Motor neuron (in vitro differentiated cells): ENCODE results near the gene KRTAP19-1. TPM values are rescaled to one million over a fixed set of nuclear protein-coding genes. Genes with fewer than 3 reads are reported as not detected.

ENCODE experiments used
- ATAC-seq, 8 experiments: fragments of 200-7000 bp; cut with Tn5 transposase; replicated peaks in 6 of 8; 2 replicates each; pipeline ENCODE4 v1.8.0; 2021; ENCODE audit warnings: mild to moderate bottlenecking in 8 of 8, moderate library complexity in 8 of 8
- H3K27ac ChIP-seq, 2 donors: fragments of 250-450 bp; sonication (Bioruptor Pico); 2 replicates each; pipeline ENCODE4 v1.9.0; 2021; ENCODE audit warnings: antibody characterized with exemption in 2 of 2, mild to moderate bottlenecking in 2 of 2, moderate library complexity in 1 of 2
- H3K4me1 ChIP-seq, 2 donors: fragments of 250-450 bp; sonication (Bioruptor Pico); replicated peaks in 1 of 2; 2 replicates each; pipeline ENCODE4 v1.6.1; 2021; ENCODE audit warnings: antibody characterized with exemption in 2 of 2, mild to moderate bottlenecking in 2 of 2, moderate library complexity in 1 of 2
- H3K4me3 ChIP-seq, 5 donors: fragments of 250-450 bp; sonication (Bioruptor Pico); 2 replicates each; pipeline ENCODE4 v1.9.0; 2021; ENCODE audit warnings: antibody characterized with exemption in 5 of 5, mild to moderate bottlenecking in 5 of 5, moderate library complexity in 4 of 5
- WGBS, 10 experiments: fragments of 450-650 bp; shearing (Covaris generic); methylation state at CpG; one replicate each; pipeline ENCODE4 v1.0.0; 2022; 5-methylcytosine and 5-hydroxymethylcytosine counted together
- in situ Hi-C, 9 experiments: fragments of 400-800 bp; cut with MboI; loops; one replicate each; pipeline ENCODE4 v1.15.0; 2021; ENCODE audit warnings: low sequenced_read_pairs in 9 of 9, low pct_unique_long_range_greater_than_20kb in 2 of 9; ENCODE audit not compliant: unreplicated experiment in 9 of 9
- total RNA-seq, 8 experiments: library from RNA; unstranded; fragments of 300-600 nt; gene quantifications; 2 replicates each; pipeline versions ENCODE4 v1.2.3 to v1.2.4, GENCODE V29; 2022

Gene KRTAP19-1
- total RNA-seq, 8 experiments from 2014 or later = 0.76 TPM; not detected in 7

GRCh38 chr21:30463713-30464112 is 16.5 kb downstream of the KRTAP19-1 start:
- no peak for ATAC-seq
- in situ Hi-C loops = no loop called here
- Histone ChIP-seq H3K27ac (no peak overlapping the region), H3K4me1 (peaks cover 4 to 12% of the 10 kb centered on the region in 2 donors), H3K4me3 (no peak overlapping the region)
- WGBS, 10 experiments = 0 to 100% (median 53%) methylated on average over 1 to 3 of the region's 3 CpGs

GRCh38 chr21:30448514-30448913 is 31.7 kb downstream of the KRTAP19-1 start:
- Histone ChIP-seq H3K4me3 (no peak overlapping the region), H3K4me1 (no peaks in the 10 kb centered on the region), H3K27ac (no peak overlapping the region)
- WGBS, 10 experiments = 8 to 100% (median 94%) methylated on average over 1 to 3 of the region's 3 CpGs; no CpG with 5 or more reads in 1 of the 10 experiments
- ATAC-seq = no peak
- in situ Hi-C loops = no loop called here

GRCh38 chr21:30447056-30447455 is 33.1 kb downstream of the KRTAP19-1 start:
- ATAC-seq = no peak
- WGBS, 10 experiments = 14 to 100% (median 67%) methylated on average over 2 to 4 of the region's 4 CpGs; no CpG with 5 or more reads in 3 of the 10 experiments

GRCh38 chr21:30444204-30444603 is 36.0 kb downstream of the KRTAP19-1 start:
- Histone ChIP-seq H3K4me3 (no peak overlapping the region), H3K4me1 (no peaks in the 10 kb centered on the region), H3K27ac (no peak overlapping the region)
- WGBS, 10 experiments = 0 to 100% (median 60%) methylated on average over 1 of the region's 1 CpG; no CpG with 5 or more reads in 5 of the 10 experiments
- in situ Hi-C loops = no loop called here
- ATAC-seq = no peak

More at GRCh38 chr21:30447056-30447455, 33.1 kb downstream of the KRTAP19-1 start:
- no peaks in the 10 kb centered on the region for H3K4me1 ChIP-seq
- H3K4me3 ChIP-seq = no peak overlapping the region
- no peak overlapping the region for H3K27ac ChIP-seq
- in situ Hi-C loops = no loop called here

- in situ Hi-C loops = no loop called here
- ATAC-seq = no peak
- Histone ChIP-seq H3K4me1 (peaks cover 0 to 3% of the 10 kb centered on the region in 2 donors), H3K4me3 (no peak overlapping the region), H3K27ac (no peak overlapping the region)
Measured at GRCh38 chr21:30443226-30443625, 36.9 kb downstream of the KRTAP19-1 start.

GRCh38 chr21:30439975-30440374 is 40.2 kb downstream of the KRTAP19-1 start, which contains the start of gene KRTAP15-1:
Gene KRTAP15-1, plus strand, starts transcription at chr21:30440275. Its CDS starts 53 bp downstream, at chr21:30440328.
- no peak for ATAC-seq
- Histone ChIP-seq H3K4me3 (no peak within 1 kb of the TSS), H3K27ac (no peak within 1 kb of the TSS), H3K4me1 (peaks cover 0 to 6% of the 10 kb centered on the region in 2 donors)
- in situ Hi-C loops = no loop called here
- 20 to 100% (median 98%) methylated on average over 1 to 5 of the region's 5 CpGs; no CpG with 5 or more reads in 2 of the 10 experiments for WGBS, 10 experiments

- no peak overlapping the region for H3K27ac ChIP-seq
- no peak overlapping the region for H3K4me3 ChIP-seq
- in situ Hi-C loops = no loop called here
- peaks cover 0 to 6% of the 10 kb centered on the region in 2 donors for H3K4me1 ChIP-seq
- peak in 3 of 8 experiments; percentile 24 to 63 (median 51) for ATAC-seq
- 0 to 100% (median 59%) methylated on average over 1 to 3 of the region's 3 CpGs for WGBS, 10 experiments
Measured at GRCh38 chr21:30437010-30437565, 43.1 kb downstream of the KRTAP19-1 start.

GRCh38 chr21:30434033-30434631 is 46.0 kb downstream of the KRTAP19-1 start:
- H3K4me1 ChIP-seq = peaks cover 0 to 6% of the 10 kb centered on the region in 2 donors
- WGBS, 10 experiments = 5 to 85% (median 58%) methylated on average over 3 to 10 of the region's 10 CpGs
- in situ Hi-C loops = no loop called here
- ATAC-seq = peak in 3 of 8 experiments; percentile 65 to 78 (median 70)
- no peak overlapping the region for H3K4me3 ChIP-seq
- H3K27ac ChIP-seq = no peak overlapping the region

- in situ Hi-C loops = no loop called here
- 0 to 100% (median 76%) methylated on average over 1 to 5 of the region's 9 CpGs; no CpG with 5 or more reads in 2 of the 10 experiments for WGBS, 10 experiments
- H3K27ac ChIP-seq = no peak within 1 kb of the TSS
- H3K4me1 ChIP-seq = no peaks in the 10 kb centered on the region
- no peak for ATAC-seq
- H3K4me3 ChIP-seq = no peak within 1 kb of the TSS
Measured at GRCh38 chr21:30430170-30430655, 50.0 kb downstream of the KRTAP19-1 start, which contains the start of gene KRTAP13-4. Gene KRTAP13-4, plus strand, starts transcription at chr21:30430220. Its CDS starts 56 bp downstream, at chr21:30430276.

Other genes with a start within 250 kb of the KRTAP19-1 start
- gene KRTAP24-1, start 197.4 kb downstream of the KRTAP19-1 start, total RNA-seq = not detected
- not detected for gene KRTAP25-1, start 190.9 kb downstream of the KRTAP19-1 start, total RNA-seq
- gene KRTAP26-1, start 160.1 kb downstream of the KRTAP19-1 start, total RNA-seq = under 1 TPM in 4 of 8 experiments, not detected in 4; 0.17 to 0.73 (median 0.28) TPM
- gene KRTAP27-1, start 142.7 kb downstream of the KRTAP19-1 start, total RNA-seq = not detected
- not detected for gene KRTAP23-1, start 131.8 kb downstream of the KRTAP19-1 start, total RNA-seq
- gene KRTAP13-2, start 108.1 kb downstream of the KRTAP19-1 start, total RNA-seq = under 1 TPM in 1 of 8 experiments, not detected in 7; 0.29 TPM
- gene KRTAP13-1, start 84.3 kb downstream of the KRTAP19-1 start, total RNA-seq = not detected
- not detected for gene KRTAP13-3, start 54.4 kb downstream of the KRTAP19-1 start, total RNA-seq
- gene KRTAP13-4, start 50.1 kb downstream of the KRTAP19-1 start, total RNA-seq = under 1 TPM in 4 of 8 experiments, not detected in 4; 0.36 to 0.87 (median 0.62) TPM
- gene KRTAP15-1, start 40.1 kb downstream of the KRTAP19-1 start, total RNA-seq = under 1 TPM in 1 of 8 experiments, not detected in 7; 0.71 TPM
- not detected for gene KRTAP19-2, start 7.1 kb upstream of the KRTAP19-1 start, total RNA-seq
- not detected for gene KRTAP19-3, start 11.6 kb upstream of the KRTAP19-1 start, total RNA-seq
- gene KRTAP19-4, start 16.8 kb upstream of the KRTAP19-1 start, total RNA-seq = not detected
- not detected for gene KRTAP19-5, start 21.8 kb upstream of the KRTAP19-1 start, total RNA-seq
- gene KRTAP19-6, start 61.5 kb upstream of the KRTAP19-1 start, total RNA-seq = not detected
- gene KRTAP19-7, start 80.9 kb upstream of the KRTAP19-1 start, total RNA-seq = not detected
- not detected for gene KRTAP22-2, start 110.0 kb upstream of the KRTAP19-1 start, total RNA-seq
- gene KRTAP6-3, start 112.1 kb upstream of the KRTAP19-1 start, total RNA-seq = not detected
- gene KRTAP6-2, start 118.5 kb upstream of the KRTAP19-1 start, total RNA-seq = not detected
- not detected for gene KRTAP22-1, start 120.7 kb upstream of the KRTAP19-1 start, total RNA-seq
- gene KRTAP6-1, start 133.6 kb upstream of the KRTAP19-1 start, total RNA-seq = not detected
- gene KRTAP20-1, start 136.1 kb upstream of the KRTAP19-1 start, total RNA-seq = not detected
- gene KRTAP20-4, start 140.3 kb upstream of the KRTAP19-1 start, total RNA-seq = not detected
- gene KRTAP20-2, start 154.8 kb upstream of the KRTAP19-1 start, total RNA-seq = not detected
- not detected for gene KRTAP20-3, start 162.5 kb upstream of the KRTAP19-1 start, total RNA-seq
- not detected for gene KRTAP21-3, start 238.4 kb upstream of the KRTAP19-1 start, total RNA-seq